ENCODE data around the gene KRTAP2-1. TPM values are rescaled to one million over a fixed set of nuclear protein-coding genes. Genes with fewer than 3 reads are reported as not detected.

Gene KRTAP2-1
- total RNA-seq, 1 experiment from 2014 or later = not detected

- BruUV-seq (replicated peaks) = no TSS peak
- no peak overlapping the region for H3K4me3 ChIP-seq (ENCODE audit: low read depth, low read length)
- H3K4me1 ChIP-seq = peaks cover 46% of the 10 kb centered on the region
- Mint-ChIP-seq H3K4me1 (ENCODE audit: low read depth, unreplicated experiment) (peaks cover 33% of the 10 kb centered on the region), H3K27ac (ENCODE audit: unreplicated experiment) (peak overlapping the region; percentile 31), H3K36me3 (ENCODE audit: insufficient read depth, unreplicated experiment) (no peaks in the 10 kb centered on the region), H3K9me3 (ENCODE audit: unreplicated experiment) (peaks cover 37% of the 10 kb centered on the region), H3K4me3 (ENCODE audit: unreplicated experiment) (no peak overlapping the region), H3K27me3 (ENCODE audit: insufficient read depth, unreplicated experiment) (no peaks in the 10 kb centered on the region)
- no peak for DNase-seq
- H3K9me3 ChIP-seq = peaks cover 6% of the 10 kb centered on the region; the same call in 1 of the 2 replicates
- TF ChIP-seq, protein P1, sequence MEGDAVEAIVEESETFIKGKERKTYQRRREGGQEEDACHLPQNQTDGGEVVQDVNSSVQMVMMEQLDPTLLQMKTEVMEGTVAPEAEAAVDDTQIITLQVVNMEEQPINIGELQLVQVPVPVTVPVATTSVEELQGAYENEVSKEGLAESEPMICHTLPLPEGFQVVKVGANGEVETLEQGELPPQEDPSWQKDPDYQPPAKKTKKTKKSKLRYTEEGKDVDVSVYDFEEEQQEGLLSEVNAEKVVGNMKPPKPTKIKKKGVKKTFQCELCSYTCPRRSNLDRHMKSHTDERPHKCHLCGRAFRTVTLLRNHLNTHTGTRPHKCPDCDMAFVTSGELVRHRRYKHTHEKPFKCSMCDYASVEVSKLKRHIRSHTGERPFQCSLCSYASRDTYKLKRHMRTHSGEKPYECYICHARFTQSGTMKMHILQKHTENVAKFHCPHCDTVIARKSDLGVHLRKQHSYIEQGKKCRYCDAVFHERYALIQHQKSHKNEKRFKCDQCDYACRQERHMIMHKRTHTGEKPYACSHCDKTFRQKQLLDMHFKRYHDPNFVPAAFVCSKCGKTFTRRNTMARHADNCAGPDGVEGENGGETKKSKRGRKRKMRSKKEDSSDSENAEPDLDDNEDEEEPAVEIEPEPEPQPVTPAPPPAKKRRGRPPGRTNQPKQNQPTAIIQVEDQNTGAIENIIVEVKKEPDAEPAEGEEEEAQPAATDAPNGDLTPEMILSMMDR (IDR thresholded peaks at IDR 0.05; ENCODE audit: insufficient read depth in 1 of 2, low read depth in 1 of 2, low read length in 1 of 2, severe bottlenecking in 1 of 2, unreplicated experiment in 1 of 2) = no peak
- H3K27me3 ChIP-seq (replicated peaks; ENCODE audit: control insufficient read depth, insufficient read depth, low read length) = no peaks in the 10 kb centered on the region
- POLR2A ChIA-PET = no interaction called here
- CTCF ChIA-PET = no interaction called here
- intact Hi-C loops (cut with micrococcal nuclease; ENCODE audit: unreplicated experiment) = no loop called here
- no peaks in the 10 kb centered on the region for H3K36me3 ChIP-seq (ENCODE audit: control insufficient read depth, insufficient read depth, low read length)
These were observed 31.7 kb downstream of the KRTAP2-1 start for GRCh38 chr17:41015454-41015853.

GRCh38 chr17:41013606-41014005 lies 33.5 kb downstream of the KRTAP2-1 start:
- Histone ChIP-seq H3K4me1 (peaks cover 57% of the 10 kb centered on the region), H3K36me3 (ENCODE audit: control insufficient read depth, insufficient read depth, low read length) (no peaks in the 10 kb centered on the region), H3K9me3 (peaks cover 6% of the 10 kb centered on the region; the same call in 1 of the 2 replicates), H3K27me3 (replicated peaks; ENCODE audit: control insufficient read depth, insufficient read depth, low read length) (no peaks in the 10 kb centered on the region), H3K4me3 (ENCODE audit: low read depth, low read length) (no peak overlapping the region)
- intact Hi-C loops (cut with micrococcal nuclease; ENCODE audit: unreplicated experiment) = no loop called here
- H3K4me1 Mint-ChIP-seq (ENCODE audit: low read depth, unreplicated experiment) = peaks cover 50% of the 10 kb centered on the region
- TF ChIP-seq, protein P1 (IDR thresholded peaks at IDR 0.05; ENCODE audit: insufficient read depth in 1 of 2, low read depth in 1 of 2, low read length in 1 of 2, severe bottlenecking in 1 of 2, unreplicated experiment in 1 of 2) = no peak
- no peak overlapping the region for H3K4me3 Mint-ChIP-seq (ENCODE audit: unreplicated experiment)
- DNase-seq = no peak
- H3K9me3 Mint-ChIP-seq (ENCODE audit: unreplicated experiment) = peaks cover 37% of the 10 kb centered on the region
- POLR2A ChIA-PET = no interaction called here
- no peaks in the 10 kb centered on the region for H3K27me3 Mint-ChIP-seq (ENCODE audit: insufficient read depth, unreplicated experiment)
- peaks cover 10% of the 10 kb centered on the region for H3K36me3 Mint-ChIP-seq (ENCODE audit: insufficient read depth, unreplicated experiment)
- BruUV-seq (replicated peaks) = no TSS peak
- CTCF ChIA-PET = no interaction called here
- no peak overlapping the region for H3K27ac Mint-ChIP-seq (ENCODE audit: unreplicated experiment)

- intact Hi-C loops (cut with micrococcal nuclease; ENCODE audit: unreplicated experiment) = no loop called here
- Mint-ChIP-seq H3K4me1 (ENCODE audit: low read depth, unreplicated experiment) (peaks cover 52% of the 10 kb centered on the region), H3K4me3 (ENCODE audit: unreplicated experiment) (no peak overlapping the region), H3K27ac (ENCODE audit: unreplicated experiment) (peak overlapping the region; percentile 69), H3K36me3 (ENCODE audit: insufficient read depth, unreplicated experiment) (peaks cover 14% of the 10 kb centered on the region), H3K9me3 (ENCODE audit: unreplicated experiment) (peaks cover 37% of the 10 kb centered on the region), H3K27me3 (ENCODE audit: insufficient read depth, unreplicated experiment) (no peaks in the 10 kb centered on the region)
- H3K4me3 ChIP-seq (ENCODE audit: low read depth, low read length) = no peak overlapping the region
- BruUV-seq (replicated peaks) = no TSS peak
- TF ChIP-seq, protein P1 (IDR thresholded peaks at IDR 0.05; ENCODE audit: insufficient read depth in 1 of 2, low read depth in 1 of 2, low read length in 1 of 2, severe bottlenecking in 1 of 2, unreplicated experiment in 1 of 2) = no peak
- no peaks in the 10 kb centered on the region for H3K27me3 ChIP-seq (replicated peaks; ENCODE audit: control insufficient read depth, insufficient read depth, low read length)
- H3K9me3 ChIP-seq = peaks cover 6% of the 10 kb centered on the region; the same call in 1 of the 2 replicates
- no peaks in the 10 kb centered on the region for H3K36me3 ChIP-seq (ENCODE audit: control insufficient read depth, insufficient read depth, low read length)
- ChIA-PET CTCF (no interaction called here), POLR2A (no interaction called here)
- DNase-seq = no peak
- H3K4me1 ChIP-seq = peaks cover 58% of the 10 kb centered on the region
These were observed 33.9 kb downstream of the KRTAP2-1 start for GRCh38 chr17:41013181-41013580.
